Measurements from ENCODE around the gene WDR70.
"Not testable (repeated sequence)": the region's sequence is repeated elsewhere in the genome, so short reads cannot be mapped to it uniquely, and the experiment has no call there.

Gene WDR70

GRCh38 chr5:37771203-37771611 is 392.1 kb downstream of the WDR70 start:
- peak; percentile 55 for DNase-seq

- DNase-seq = peak; percentile 100
Observed at GRCh38 chr5:37771731-37772130, 392.6 kb downstream of the WDR70 start.

- DNase-seq = no peak
Observed at GRCh38 chr5:37772255-37772654, 393.1 kb downstream of the WDR70 start.

GRCh38 chr5:37773809-37774208 is 394.7 kb downstream of the WDR70 start:
- no peak for DNase-seq

- DNase-seq = peak; percentile 45
Observed at GRCh38 chr5:37774912-37775483, 395.9 kb downstream of the WDR70 start.

GRCh38 chr5:37776826-37777225 is 397.7 kb downstream of the WDR70 start:
- peak; percentile 95 for DNase-seq

- peak; percentile 86 for DNase-seq
Observed at GRCh38 chr5:37777432-37778130, 398.5 kb downstream of the WDR70 start.

- DNase-seq = not testable (repeated sequence)
Observed at GRCh38 chr5:37781409-37781808, 402.3 kb downstream of the WDR70 start.

GRCh38 chr5:37786416-37786815 is 407.3 kb downstream of the WDR70 start:
- no peak for DNase-seq

- peak; percentile 86 for DNase-seq
Observed at GRCh38 chr5:37786862-37787519, 407.9 kb downstream of the WDR70 start.

GRCh38 chr5:37787742-37788141 is 408.6 kb downstream of the WDR70 start:
- DNase-seq = no peak

GRCh38 chr5:37789991-37790390 is 410.9 kb downstream of the WDR70 start:
- no peak for DNase-seq

GRCh38 chr5:37791321-37791720 is 412.2 kb downstream of the WDR70 start:
- DNase-seq = no peak

GRCh38 chr5:37792975-37793631 is 414.0 kb downstream of the WDR70 start:
- DNase-seq = no peak

- DNase-seq = not testable (repeated sequence)
Observed at GRCh38 chr5:37795292-37795691, 416.2 kb downstream of the WDR70 start.

- DNase-seq = not testable (repeated sequence)
Observed at GRCh38 chr5:37796435-37796834, 417.3 kb downstream of the WDR70 start.

GRCh38 chr5:37799865-37800421 is 420.8 kb downstream of the WDR70 start:
- DNase-seq = no peak

GRCh38 chr5:37801521-37801920 is 422.4 kb downstream of the WDR70 start:
- DNase-seq = no peak

All from fibroblast of skin of back (primary cell).